ENCODE results near the gene PCBP3. TPM values are rescaled to one million over a fixed set of nuclear protein-coding genes. Genes with fewer than 3 reads are reported as not detected.

Gene PCBP3
- total RNA-seq, 1 experiment from 2014 or later: 10.9 TPM

DNA sequence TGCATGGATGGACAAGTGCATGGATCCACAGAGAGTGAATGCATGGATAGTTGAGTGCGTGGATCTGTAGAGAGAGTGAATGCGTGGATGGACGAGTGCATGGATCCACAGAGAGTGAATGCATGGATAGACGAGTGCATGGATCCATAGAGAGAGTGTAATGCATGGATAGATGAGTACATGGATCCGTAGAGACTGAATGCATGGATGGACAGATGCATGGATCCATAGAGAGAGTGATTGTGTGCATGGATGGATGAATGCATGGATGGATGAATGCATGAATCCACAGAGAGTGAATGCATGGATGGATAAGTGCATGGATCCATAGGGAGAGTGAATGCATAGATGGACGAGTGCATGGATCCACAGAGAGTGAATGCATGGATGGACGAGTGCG, 153.8 kb downstream of the PCBP3 start:
- Histone ChIP-seq H2BK5ac (ENCODE audit: insufficient read length, low read length) (no peak overlapping the region), H2BK12ac (ENCODE audit: insufficient read length, low read depth, low read length) (no peak overlapping the region), H3K27me3 (ENCODE audit: insufficient read depth, low read length) (no peaks in the 10 kb centered on the region), H3K9me3 (ENCODE audit: control insufficient read depth, low read depth, low read length) (no peaks in the 10 kb centered on the region), H3K56ac (ENCODE audit: insufficient read length, low read depth, low read length) (no peak overlapping the region), H3K23ac (ENCODE audit: insufficient read length, low read depth, low read length) (no peak overlapping the region), H3K4ac (ENCODE audit: low read depth, low read length) (no peak overlapping the region), H2BK120ac (ENCODE audit: low read depth, low read length, poor library complexity, severe bottlenecking) (no peak overlapping the region), H2AK5ac (ENCODE audit: insufficient read length, low read length) (no peak overlapping the region), H4K91ac (ENCODE audit: insufficient read length, low read depth, low read length) (no peak overlapping the region), H3K23me2 (ENCODE audit: insufficient read length, low read depth, low read length, poor library complexity, severe bottlenecking) (no peaks in the 10 kb centered on the region), H3T11ph (ENCODE audit: low read length) (no peak overlapping the region), H3K9ac (ENCODE audit: extremely low read depth, insufficient read length, low read length) (no peak overlapping the region), H3K27ac (ENCODE audit: insufficient read length, low read depth, low read length) (no peak overlapping the region), H4K8ac (replicated peaks; ENCODE audit: insufficient read length, low read depth, low read length) (no peak overlapping the region), H3K4me2 (ENCODE audit: insufficient read depth, insufficient read length, low read length) (no peak overlapping the region), H3K14ac (ENCODE audit: insufficient read depth, low read length) (no peak overlapping the region), H4K20me1 (ENCODE audit: control insufficient read depth, insufficient read depth, insufficient read length) (no peaks in the 10 kb centered on the region), H2BK20ac (ENCODE audit: low read depth, low read length, poor library complexity, severe bottlenecking) (no peak overlapping the region), H4K5ac (ENCODE audit: insufficient read length, low read depth, low read length) (no peak overlapping the region), H3K79me1 (ENCODE audit: insufficient read depth, low read depth, low read length, poor library complexity, severe bottlenecking) (no peaks in the 10 kb centered on the region), H2AFZ (ENCODE audit: low read length) (no peak overlapping the region), H3K79me2 (ENCODE audit: insufficient read depth, low read length) (no peaks in the 10 kb centered on the region), H3K18ac (ENCODE audit: insufficient read length, low read depth, low read length) (no peak overlapping the region), H2BK15ac (ENCODE audit: low read depth, low read length) (no peak overlapping the region), H3K4me1 (ENCODE audit: insufficient read depth, low read length) (no peaks in the 10 kb centered on the region)
- Mint-ChIP-seq H3K27me3 (ENCODE audit: low read depth) (peaks cover 2% of the 10 kb centered on the region; the same call in 1 of the 2 replicates), H3K9me3 (no peaks in the 10 kb centered on the region), H3K4me1 (peaks cover 0 to 1% of the 10 kb centered on the region in 2 experiments; a peak in 1 of 4 replicates), H3K27ac (no peak overlapping the region), H3K4me3 (no peak overlapping the region), H3K36me3 (ENCODE audit: insufficient read depth in 1 of 3, low read depth in 3 of 3) (no peaks in the 10 kb centered on the region)
- no peak for DNase-seq
- no CpG with 5 or more reads among the region's 8 CpGs for WGBS (ENCODE audit: extremely low coverage, insufficient read length, low lambda C conversion rate)
- TF ChIP-seq, protein P1, sequence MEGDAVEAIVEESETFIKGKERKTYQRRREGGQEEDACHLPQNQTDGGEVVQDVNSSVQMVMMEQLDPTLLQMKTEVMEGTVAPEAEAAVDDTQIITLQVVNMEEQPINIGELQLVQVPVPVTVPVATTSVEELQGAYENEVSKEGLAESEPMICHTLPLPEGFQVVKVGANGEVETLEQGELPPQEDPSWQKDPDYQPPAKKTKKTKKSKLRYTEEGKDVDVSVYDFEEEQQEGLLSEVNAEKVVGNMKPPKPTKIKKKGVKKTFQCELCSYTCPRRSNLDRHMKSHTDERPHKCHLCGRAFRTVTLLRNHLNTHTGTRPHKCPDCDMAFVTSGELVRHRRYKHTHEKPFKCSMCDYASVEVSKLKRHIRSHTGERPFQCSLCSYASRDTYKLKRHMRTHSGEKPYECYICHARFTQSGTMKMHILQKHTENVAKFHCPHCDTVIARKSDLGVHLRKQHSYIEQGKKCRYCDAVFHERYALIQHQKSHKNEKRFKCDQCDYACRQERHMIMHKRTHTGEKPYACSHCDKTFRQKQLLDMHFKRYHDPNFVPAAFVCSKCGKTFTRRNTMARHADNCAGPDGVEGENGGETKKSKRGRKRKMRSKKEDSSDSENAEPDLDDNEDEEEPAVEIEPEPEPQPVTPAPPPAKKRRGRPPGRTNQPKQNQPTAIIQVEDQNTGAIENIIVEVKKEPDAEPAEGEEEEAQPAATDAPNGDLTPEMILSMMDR (conservative IDR thresholded peaks at IDR 0.05): no peak
